Activated CD8-positive, alpha-beta T cell treated with anti-CD3 and anti-CD28 coated beads, Interleukin-2, amount 10 ng/mL, durations not matched to agents 7 days and 5 days (primary cell): ENCODE data around the gene HYPK. TPM values are rescaled to one million over a fixed set of nuclear protein-coding genes. Genes with fewer than 3 reads are reported as not detected.
A peak's percentile ranks its signal among the peaks of the same experiment; 100 is the strongest.
"Not testable (repeated sequence)": the region's sequence is repeated elsewhere in the genome, so short reads cannot be mapped to it uniquely, and the experiment has no call there.

Source experiments
- ATAC-seq: fragments of 150-1000 bp; cut with Tn5 transposase; one replicate; pipeline ENCODE4 v1.10.0; 2021; ENCODE audit warnings: moderate library complexity
- CTCF ChIA-PET: fragments of 350-600 bp; sonication (Branson Sonifier 250); formaldehyde crosslinking; loops from one replicate; lab custom pipeline; 2021; ENCODE audit warnings: antibody characterized with exemption; lab: Charles Lee
- POLR2A ChIA-PET: fragments of 350-600 bp; sonication (Branson Sonifier 250); formaldehyde crosslinking; loops from one replicate; lab custom pipeline; 2021; ENCODE audit warnings: antibody characterized with exemption; lab: Charles Lee
- DNase-seq: peaks from one replicate; pipeline ENCODE4 v3.0.0-alpha.2; 2020
- H3K27ac Mint-ChIP-seq: one replicate; pipeline ENCODE4 v1.8.0; 2021; ENCODE audit warnings: mild to moderate bottlenecking, mixed read lengths
- H3K27me3 Mint-ChIP-seq: one replicate; pipeline ENCODE4 v1.8.0; 2021; ENCODE audit warnings: low read depth, mixed read lengths
- H3K36me3 Mint-ChIP-seq: one replicate; pipeline ENCODE4 v1.8.0; 2021; ENCODE audit warnings: low read depth, mixed read lengths
- H3K4me1 Mint-ChIP-seq: one replicate; pipeline ENCODE4 v1.8.0; 2021; ENCODE audit warnings: low read depth, mixed read lengths
- H3K4me3 Mint-ChIP-seq: one replicate; pipeline ENCODE4 v1.8.0; 2021; ENCODE audit warnings: mild to moderate bottlenecking, mixed read lengths
- H3K9me3 Mint-ChIP-seq: one replicate; pipeline ENCODE4 v1.8.0; 2022; ENCODE audit warnings: mixed read lengths; ENCODE audit not compliant: insufficient read depth
- total RNA-seq, 2 experiments: library from RNA; stranded (reverse); gene quantifications; one replicate each; pipeline ENCODE4 v1.2.3, GENCODE V29; 2021

HYPK gene
- total RNA-seq, 2 experiments from 2014 or later = 15.8 to 19.9 TPM

GRCh38 chr15:43825305-43825704 is 24.9 kb downstream of the HYPK start:
- DNase-seq, H3K9me3 Mint-ChIP-seq, ATAC-seq, H3K27ac Mint-ChIP-seq, H3K27me3 Mint-ChIP-seq, H3K4me3 Mint-ChIP-seq: not testable (repeated sequence)
- Mint-ChIP-seq H3K36me3 (peaks cover 47% of the 10 kb centered on the region), H3K4me1 (peaks cover 63% of the 10 kb centered on the region)
- ChIA-PET CTCF (interaction anchor here (2.0 to 2.3 kb wide), 2 partner anchors 25 to 49 kb away, joined by 8 to 11 read pairs; partner anchors contain the start of genes ELL3, HYPK and SERINC4), POLR2A (interaction anchor here (1.0 to 3.1 kb wide), 5 partner anchors 23 to 76 kb away, joined by 3 to 23 read pairs (median 11); partner anchors contain the start of genes ELL3, HYPK and SERINC4)

DNA sequence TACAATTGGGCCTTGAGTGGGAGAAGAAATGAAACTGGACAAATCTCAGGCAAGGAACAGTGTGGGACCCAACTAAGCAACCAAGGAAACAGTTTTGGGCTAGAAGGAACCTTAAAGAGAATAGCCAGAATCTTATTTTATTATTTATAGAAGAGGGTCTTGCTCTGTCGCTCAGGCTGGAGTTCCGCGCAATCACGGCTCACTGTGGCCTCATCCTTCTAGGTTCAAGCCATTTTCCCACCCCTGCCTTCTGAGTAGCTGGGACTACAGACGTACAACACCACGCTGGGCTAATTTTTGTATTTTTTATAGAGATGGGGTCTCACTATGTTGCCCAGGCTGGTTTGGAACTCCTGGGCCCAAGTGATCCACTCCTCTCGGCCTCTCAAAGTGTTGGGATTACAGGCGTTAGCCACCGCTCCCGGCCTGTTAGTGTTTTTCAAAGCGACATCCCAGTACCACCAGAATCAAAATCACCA is 25.7 kb downstream of the HYPK start:
- ChIA-PET POLR2A (interaction anchor here (2.0 to 3.1 kb wide), 2 partner anchors 25 to 49 kb away, joined by 9 to 18 read pairs; partner anchors contain the start of genes ELL3, HYPK and SERINC4), CTCF (interaction anchor here (2.0 to 2.3 kb wide), 2 partner anchors 26 to 50 kb away, joined by 8 to 11 read pairs; partner anchors contain the start of genes ELL3, HYPK and SERINC4)
- Mint-ChIP-seq H3K9me3 (no peaks in the 10 kb centered on the region), H3K36me3 (peaks cover 51% of the 10 kb centered on the region), H3K4me1 (peaks cover 60% of the 10 kb centered on the region), H3K4me3 (peak overlapping the region; percentile 85), H3K27me3 (no peaks in the 10 kb centered on the region), H3K27ac (peak overlapping the region; percentile 95)
- ATAC-seq (no peak), DNase-seq (no peak)

- Mint-ChIP-seq H3K4me1 (peaks cover 58% of the 10 kb centered on the region), H3K27me3 (no peaks in the 10 kb centered on the region), H3K4me3 (peak within 1 kb of the TSS; percentile 85), H3K9me3 (no peaks in the 10 kb centered on the region), H3K36me3 (peaks cover 49% of the 10 kb centered on the region), H3K27ac (peak within 1 kb of the TSS; percentile 95)
- ATAC-seq (peak; percentile 69), DNase-seq (peak; percentile 88)
- ChIA-PET CTCF (interaction anchor here (1.4 to 2.3 kb wide), 2 partner anchors 13 to 50 kb away, joined by 3 to 11 read pairs; partner anchors contain the start of gene ELL3), POLR2A (interaction anchor here (0.6 to 3.1 kb wide), 8 partner anchors 18 to 460 kb away, joined by 3 to 18 read pairs (median 5); partner anchors contain the start of genes ELL3, HYPK, PDIA3 and SERF2)
Observed at GRCh38 chr15:43826508-43827341, 26.3 kb downstream of the HYPK start, which contains the start of gene WDR76. Gene WDR76 (plus strand): TSS chr15:43827002. CDS start chr15:43827033, 31 bp downstream.

GRCh38 chr15:43828061-43828657 is 27.8 kb downstream of the HYPK start:
- H3K4me1 Mint-ChIP-seq = peaks cover 57% of the 10 kb centered on the region
- DNase-seq = peak; percentile 45
- no peaks in the 10 kb centered on the region for H3K27me3 Mint-ChIP-seq
- ChIA-PET CTCF (interaction anchor here (0.8 to 1.4 kb wide), 7 partner anchors 8 to 58 kb away, joined by 3 to 5 read pairs (median 3); partner anchors contain the start of genes ELL3 and SERF2), POLR2A (interaction anchor here (0.5 to 2.0 kb wide), 7 partner anchors 13 to 459 kb away, joined by 3 to 9 read pairs (median 6); partner anchors contain the start of genes ELL3, HYPK, SERF2 and SERINC4)
- peak overlapping the region; percentile 85 for H3K4me3 Mint-ChIP-seq
- H3K9me3 Mint-ChIP-seq = no peaks in the 10 kb centered on the region
- peak overlapping the region; percentile 95 for H3K27ac Mint-ChIP-seq
- ATAC-seq = peak; percentile 20
- peaks cover 54% of the 10 kb centered on the region for H3K36me3 Mint-ChIP-seq

GRCh38 chr15:43829951-43830540 is 29.6 kb downstream of the HYPK start:
- H3K4me1 Mint-ChIP-seq = peaks cover 53% of the 10 kb centered on the region
- H3K27ac Mint-ChIP-seq = peak overlapping the region; percentile 47
- POLR2A ChIA-PET = interaction anchor here (0.6 to 1.9 kb wide), 2 partner anchors 29 kb away, joined by 3 to 10 read pairs; partner anchors contain the start of genes HYPK and SERINC4
- DNase-seq, CTCF ChIA-PET, H3K9me3 Mint-ChIP-seq, ATAC-seq, H3K27me3 Mint-ChIP-seq: not testable (repeated sequence)
- H3K36me3 Mint-ChIP-seq = peaks cover 60% of the 10 kb centered on the region
- peak overlapping the region; percentile 85 for H3K4me3 Mint-ChIP-seq

DNA sequence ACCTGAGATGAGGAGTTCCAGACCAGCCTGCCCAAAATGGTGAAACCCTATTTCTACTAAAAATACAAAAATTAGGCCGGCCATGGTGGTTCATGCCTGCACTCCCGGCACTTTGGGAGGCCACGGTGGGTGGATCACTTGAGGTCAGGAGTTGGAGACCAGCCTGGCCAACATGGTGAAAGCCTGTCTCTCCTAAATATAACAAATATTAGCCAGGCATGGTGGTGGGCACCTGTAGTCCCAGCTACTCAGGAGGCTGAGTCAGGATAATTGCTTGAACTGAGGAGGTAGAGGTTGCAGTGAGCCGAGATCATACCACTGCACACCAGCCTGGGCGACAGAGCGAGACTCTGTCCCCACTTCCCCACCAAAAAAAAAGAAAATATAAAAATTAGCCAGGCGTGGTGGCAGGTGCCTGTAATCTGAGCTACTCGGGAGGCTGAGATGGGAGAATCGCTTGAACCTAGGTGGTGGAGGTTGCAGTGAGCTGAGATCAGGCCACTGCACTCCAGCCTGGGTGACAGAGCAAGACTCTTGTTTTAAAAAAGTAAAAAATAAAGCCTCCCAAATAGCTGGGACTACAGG is 30.4 kb downstream of the HYPK start:
- not testable (repeated sequence) for ATAC-seq, DNase-seq, H3K9me3 Mint-ChIP-seq, H3K27me3 Mint-ChIP-seq
- CTCF ChIA-PET = interaction anchor here (1.2 kb wide), 2 partner anchors 54 to 670 kb away, joined by 3 to 4 read pairs; partner anchors contain the start of gene ELL3
- peak overlapping the region; percentile 85 for H3K4me3 Mint-ChIP-seq
- POLR2A ChIA-PET = interaction anchor here (0.6 to 1.9 kb wide), 6 partner anchors 9 to 38 kb away, joined by 3 to 10 read pairs (median 4); partner anchors contain the start of genes HYPK and SERINC4
- peak overlapping the region; percentile 11 for H3K27ac Mint-ChIP-seq
- H3K36me3 Mint-ChIP-seq = peaks cover 64% of the 10 kb centered on the region
- peaks cover 47% of the 10 kb centered on the region for H3K4me1 Mint-ChIP-seq

- H3K4me1 Mint-ChIP-seq = peaks cover 45% of the 10 kb centered on the region
- DNase-seq, H3K27me3 Mint-ChIP-seq, ATAC-seq, H3K9me3 Mint-ChIP-seq: not testable (repeated sequence)
- ChIA-PET POLR2A (interaction anchor here (0.6 to 1.9 kb wide), 6 partner anchors 10 to 38 kb away, joined by 3 to 10 read pairs (median 4); partner anchors contain the start of genes HYPK and SERINC4), CTCF (interaction anchor here (1.1 to 1.3 kb wide), 4 partner anchors 9 to 669 kb away, joined by 3 to 4 read pairs (median 3); partner anchors contain the start of gene ELL3)
- peak overlapping the region; percentile 26 for H3K4me3 Mint-ChIP-seq
- peaks cover 69% of the 10 kb centered on the region for H3K36me3 Mint-ChIP-seq
- H3K27ac Mint-ChIP-seq = peak overlapping the region; percentile 50
Observed at GRCh38 chr15:43831519-43832052, 31.2 kb downstream of the HYPK start.

- POLR2A ChIA-PET = interaction anchor here (1.0 to 1.4 kb wide), 2 partner anchors 28 to 39 kb away, joined by 3 to 6 read pairs; no protein-coding TSS in a partner anchor
- not testable (repeated sequence) for H3K27me3 Mint-ChIP-seq, H3K4me3 Mint-ChIP-seq, DNase-seq, H3K9me3 Mint-ChIP-seq, ATAC-seq
- H3K4me1 Mint-ChIP-seq = peaks cover 44% of the 10 kb centered on the region
- CTCF ChIA-PET = interaction anchor here (0.8 to 1.3 kb wide), 4 partner anchors 8 to 28 kb away, joined by 3 read pairs; partner anchors contain the start of gene MFAP1
- H3K36me3 Mint-ChIP-seq = peaks cover 66% of the 10 kb centered on the region
- H3K27ac Mint-ChIP-seq = peak overlapping the region; percentile 29
Observed at GRCh38 chr15:43832485-43832884, 32.1 kb downstream of the HYPK start.

GRCh38 chr15:43845421-43845820 is 45.0 kb downstream of the HYPK start:
- DNase-seq (no peak), ATAC-seq (no peak)
- Mint-ChIP-seq H3K36me3 (peaks cover 47% of the 10 kb centered on the region), H3K4me1 (no peaks in the 10 kb centered on the region), H3K9me3 (no peaks in the 10 kb centered on the region), H3K27me3 (no peaks in the 10 kb centered on the region), H3K4me3 (no peak overlapping the region), H3K27ac (no peak overlapping the region)
- POLR2A ChIA-PET = no interaction called here
- CTCF ChIA-PET = no interaction called here

DNA sequence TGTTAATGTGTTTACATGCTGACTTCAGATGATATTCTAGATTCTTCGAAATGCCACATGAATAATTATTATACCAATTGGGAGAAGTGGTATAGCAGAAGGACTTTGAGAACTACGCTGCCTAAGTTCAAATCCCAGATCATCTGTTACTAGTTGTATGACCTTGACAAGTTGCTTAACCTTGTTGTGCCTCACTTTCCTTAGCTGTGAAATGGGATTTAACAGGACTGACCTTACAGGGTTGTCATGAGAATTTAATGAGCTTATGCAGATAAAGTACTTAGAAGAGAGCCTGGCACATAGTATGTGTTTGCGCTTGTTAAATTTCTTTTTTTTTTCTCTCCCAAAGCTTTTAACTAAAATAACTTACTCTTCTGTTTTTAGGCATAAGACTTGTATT is 50.9 kb downstream of the HYPK start:
- ChIA-PET POLR2A (interaction anchor here (1.0 kb wide), 1 partner anchor 11 kb away, joined by 3 read pairs; no protein-coding TSS in a partner anchor), CTCF (interaction anchor here (0.7 kb wide), 1 partner anchor 18 kb away, joined by 3 read pairs; no protein-coding TSS in a partner anchor)
- H3K9me3 Mint-ChIP-seq = no peaks in the 10 kb centered on the region
- H3K27me3 Mint-ChIP-seq = no peaks in the 10 kb centered on the region
- ATAC-seq = no peak
- no peaks in the 10 kb centered on the region for H3K4me1 Mint-ChIP-seq
- no peak for DNase-seq
- no peak overlapping the region for H3K4me3 Mint-ChIP-seq
- H3K27ac Mint-ChIP-seq = no peak overlapping the region
- peaks cover 53% of the 10 kb centered on the region for H3K36me3 Mint-ChIP-seq
